Measurements from ENCODE around the gene C10orf71. TPM values are rescaled to one million over a fixed set of nuclear protein-coding genes. Genes with fewer than 3 reads are reported as not detected.

Gene C10orf71
- polyA plus RNA-seq, 1 of the 3 experiments (the other 2 are of a cell fraction): not detected

DNA sequence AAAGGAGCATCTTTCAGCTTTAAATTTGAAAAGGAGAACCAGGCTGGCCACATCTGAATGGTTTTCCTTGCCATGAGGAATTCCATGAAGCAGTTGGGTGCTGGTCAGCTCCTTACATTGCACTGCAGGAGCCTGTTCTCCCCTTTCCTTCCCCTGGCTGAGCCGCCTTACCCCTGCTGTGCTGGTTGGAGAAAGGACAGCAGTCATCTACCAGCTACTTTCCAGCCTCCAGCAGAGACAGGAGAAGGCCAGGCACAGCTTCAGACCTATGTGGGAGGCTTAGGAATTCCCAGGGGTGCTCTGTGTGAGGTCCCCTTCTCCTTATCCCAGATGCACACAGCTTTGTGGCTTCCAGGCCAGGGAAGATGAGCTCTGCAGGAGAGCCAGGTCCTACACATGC is 4.7 kb downstream of the C10orf71 start:
- Histone ChIP-seq H3K27ac (ENCODE audit: low read depth in 2 of 2, low read length in 1 of 2) (no peak overlapping the region), H3K9me2 (no peaks in the 10 kb centered on the region), H3F3A (replicated peaks; ENCODE audit: insufficient read depth) (no peaks in the 10 kb centered on the region), H3K79me2 (ENCODE audit: insufficient read depth) (no peaks in the 10 kb centered on the region), H3K27me3 (ENCODE audit: insufficient read depth) (no peaks in the 10 kb centered on the region), H3K9me3 (no peaks in the 10 kb centered on the region), H3K4me2 (no peak overlapping the region), H2AFZ (ENCODE audit: low read depth) (no peak overlapping the region), H3K36me3 (replicated peaks in 1 of 2; ENCODE audit: control insufficient read depth in 1 of 2, insufficient read depth in 2 of 2, low read length in 1 of 2) (no peaks in the 10 kb centered on the region), H4K20me1 (ENCODE audit: insufficient read depth) (no peaks in the 10 kb centered on the region), H3K9ac (no peak overlapping the region), H3K4me3 (ENCODE audit: low read depth in 2 of 2, low read length in 1 of 2) (no peak overlapping the region), H3K4me1 (ENCODE audit: control insufficient read depth in 1 of 2, insufficient read depth in 2 of 2, low read depth in 1 of 2, low read length in 1 of 2) (peaks cover 0 to 33% of the 10 kb centered on the region in 2 experiments; a peak in 2 of 4 replicates)
- ChIA-PET POLR2A (no interaction called here), CTCF (interaction anchor here (0.6 kb wide), 1 partner anchor 646 kb away, joined by 3 read pairs; no protein-coding TSS in a partner anchor)
- WGBS (ENCODE audit: low lambda C conversion rate): no CpG with 5 or more reads among the region's 1 CpG
- DNase-seq: no peak
- TF ChIP-seq GATA2 (CRISPR knock-in tag; IDR thresholded peaks at IDR 0.05) (no peak), EZH2phosphoT487 (IDR thresholded peaks at IDR 0.05; ENCODE audit: borderline replicate concordance, low read depth) (no peak), POLR2AphosphoS5 (IDR thresholded peaks at IDR 0.05; ENCODE audit: low read depth, low read length) (no peak), FOSL2 (IDR thresholded peaks at IDR 0.05; ENCODE audit: borderline replicate concordance, low read depth) (no peak), TCF12 (IDR thresholded peaks at IDR 0.05) (no peak), RFX5 (IDR thresholded peaks at IDR 0.05; ENCODE audit: low read length) (no peak), CHD2 (IDR thresholded peaks at IDR 0.05; ENCODE audit: low read length, partially characterized antibody) (no peak), RAD21 (IDR thresholded peaks at IDR 0.05; ENCODE audit: low read length) (no peak), RXRA (IDR thresholded peaks at IDR 0.05; ENCODE audit: borderline replicate concordance, low read depth) (no peak), NFIC (IDR thresholded peaks at IDR 0.05; ENCODE audit: borderline replicate concordance) (no peak), NRF1 (IDR thresholded peaks at IDR 0.05; ENCODE audit: low read depth, low read length) (no peak), EP300 (IDR thresholded peaks at IDR 0.05; ENCODE audit: borderline replicate concordance in 1 of 2, low read depth in 1 of 2, low read length in 1 of 2) (no peak), GABPA (IDR thresholded peaks at IDR 0.05; ENCODE audit: low read depth) (no peak)
- TF ChIP-seq, protein P1, sequence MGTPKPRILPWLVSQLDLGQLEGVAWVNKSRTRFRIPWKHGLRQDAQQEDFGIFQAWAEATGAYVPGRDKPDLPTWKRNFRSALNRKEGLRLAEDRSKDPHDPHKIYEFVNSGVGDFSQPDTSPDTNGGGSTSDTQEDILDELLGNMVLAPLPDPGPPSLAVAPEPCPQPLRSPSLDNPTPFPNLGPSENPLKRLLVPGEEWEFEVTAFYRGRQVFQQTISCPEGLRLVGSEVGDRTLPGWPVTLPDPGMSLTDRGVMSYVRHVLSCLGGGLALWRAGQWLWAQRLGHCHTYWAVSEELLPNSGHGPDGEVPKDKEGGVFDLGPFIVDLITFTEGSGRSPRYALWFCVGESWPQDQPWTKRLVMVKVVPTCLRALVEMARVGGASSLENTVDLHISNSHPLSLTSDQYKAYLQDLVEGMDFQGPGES (IDR thresholded peaks at IDR 0.05; ENCODE audit: low read depth, low read length): no peak

DNA sequence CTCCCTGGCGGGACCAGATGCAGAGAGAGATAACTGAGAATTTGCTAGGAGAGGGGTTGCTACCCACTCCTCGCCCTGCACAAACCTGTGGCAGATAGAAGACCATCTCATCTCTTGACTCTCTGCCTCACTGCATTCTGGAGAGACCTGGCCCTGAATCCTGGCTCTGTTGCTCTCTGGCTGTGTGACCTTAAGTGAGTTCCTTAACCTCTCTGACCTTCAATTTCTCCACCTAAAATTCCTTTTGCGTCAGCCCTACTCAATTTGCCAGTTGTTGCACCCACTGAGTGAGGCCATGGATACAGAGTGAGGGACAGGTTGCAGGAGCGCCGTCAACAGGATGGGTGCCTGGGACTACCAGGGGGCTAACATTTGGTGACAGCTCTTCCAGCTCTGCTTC is 5.2 kb downstream of the C10orf71 start:
- TF ChIP-seq, protein P1 (IDR thresholded peaks at IDR 0.05; ENCODE audit: low read depth, low read length): no peak
- TF ChIP-seq, protein P2, sequence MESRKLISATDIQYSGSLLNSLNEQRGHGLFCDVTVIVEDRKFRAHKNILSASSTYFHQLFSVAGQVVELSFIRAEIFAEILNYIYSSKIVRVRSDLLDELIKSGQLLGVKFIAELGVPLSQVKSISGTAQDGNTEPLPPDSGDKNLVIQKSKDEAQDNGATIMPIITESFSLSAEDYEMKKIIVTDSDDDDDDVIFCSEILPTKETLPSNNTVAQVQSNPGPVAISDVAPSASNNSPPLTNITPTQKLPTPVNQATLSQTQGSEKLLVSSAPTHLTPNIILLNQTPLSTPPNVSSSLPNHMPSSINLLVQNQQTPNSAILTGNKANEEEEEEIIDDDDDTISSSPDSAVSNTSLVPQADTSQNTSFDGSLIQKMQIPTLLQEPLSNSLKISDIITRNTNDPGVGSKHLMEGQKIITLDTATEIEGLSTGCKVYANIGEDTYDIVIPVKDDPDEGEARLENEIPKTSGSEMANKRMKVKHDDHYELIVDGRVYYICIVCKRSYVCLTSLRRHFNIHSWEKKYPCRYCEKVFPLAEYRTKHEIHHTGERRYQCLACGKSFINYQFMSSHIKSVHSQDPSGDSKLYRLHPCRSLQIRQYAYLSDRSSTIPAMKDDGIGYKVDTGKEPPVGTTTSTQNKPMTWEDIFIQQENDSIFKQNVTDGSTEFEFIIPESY (IDR thresholded peaks at IDR 0.05; ENCODE audit: borderline replicate concordance, low read depth): no peak
- TF ChIP-seq, protein P3, sequence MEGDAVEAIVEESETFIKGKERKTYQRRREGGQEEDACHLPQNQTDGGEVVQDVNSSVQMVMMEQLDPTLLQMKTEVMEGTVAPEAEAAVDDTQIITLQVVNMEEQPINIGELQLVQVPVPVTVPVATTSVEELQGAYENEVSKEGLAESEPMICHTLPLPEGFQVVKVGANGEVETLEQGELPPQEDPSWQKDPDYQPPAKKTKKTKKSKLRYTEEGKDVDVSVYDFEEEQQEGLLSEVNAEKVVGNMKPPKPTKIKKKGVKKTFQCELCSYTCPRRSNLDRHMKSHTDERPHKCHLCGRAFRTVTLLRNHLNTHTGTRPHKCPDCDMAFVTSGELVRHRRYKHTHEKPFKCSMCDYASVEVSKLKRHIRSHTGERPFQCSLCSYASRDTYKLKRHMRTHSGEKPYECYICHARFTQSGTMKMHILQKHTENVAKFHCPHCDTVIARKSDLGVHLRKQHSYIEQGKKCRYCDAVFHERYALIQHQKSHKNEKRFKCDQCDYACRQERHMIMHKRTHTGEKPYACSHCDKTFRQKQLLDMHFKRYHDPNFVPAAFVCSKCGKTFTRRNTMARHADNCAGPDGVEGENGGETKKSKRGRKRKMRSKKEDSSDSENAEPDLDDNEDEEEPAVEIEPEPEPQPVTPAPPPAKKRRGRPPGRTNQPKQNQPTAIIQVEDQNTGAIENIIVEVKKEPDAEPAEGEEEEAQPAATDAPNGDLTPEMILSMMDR (IDR thresholded peaks at IDR 0.05): no peak
- WGBS (ENCODE audit: low lambda C conversion rate): 38% methylated on average over 5 of the region's 5 CpGs
- Histone ChIP-seq H3K27me3 (ENCODE audit: insufficient read depth) (no peaks in the 10 kb centered on the region), H3K9ac (no peak overlapping the region), H3K4me2 (no peak overlapping the region), H3K79me2 (ENCODE audit: insufficient read depth) (no peaks in the 10 kb centered on the region), H4K20me1 (ENCODE audit: insufficient read depth) (no peaks in the 10 kb centered on the region), H3K4me1 (ENCODE audit: control insufficient read depth in 1 of 2, insufficient read depth in 2 of 2, low read depth in 1 of 2, low read length in 1 of 2) (peaks cover 0 to 29% of the 10 kb centered on the region in 2 experiments; a peak in 2 of 4 replicates), H3F3A (replicated peaks; ENCODE audit: insufficient read depth) (no peaks in the 10 kb centered on the region), H3K36me3 (replicated peaks in 1 of 2; ENCODE audit: control insufficient read depth in 1 of 2, insufficient read depth in 2 of 2, low read length in 1 of 2) (no peaks in the 10 kb centered on the region), H2AFZ (ENCODE audit: low read depth) (no peak overlapping the region), H3K27ac (ENCODE audit: low read depth in 2 of 2, low read length in 1 of 2) (no peak overlapping the region), H3K9me2 (no peaks in the 10 kb centered on the region), H3K4me3 (ENCODE audit: low read depth in 2 of 2, low read length in 1 of 2) (no peak overlapping the region), H3K9me3 (no peaks in the 10 kb centered on the region)
- ChIA-PET CTCF (interaction anchor here (0.6 kb wide), 1 partner anchor 646 kb away, joined by 3 read pairs; no protein-coding TSS in a partner anchor), POLR2A (no interaction called here)
- DNase-seq: no peak

Data from SK-N-SH (cell line).